BLaER1 treated with 17β-estradiol and CSF1 and Interleukin-3, amounts not matched to agents 10 nM and 100 nM (cell line): Measurements from ENCODE around the gene PRMT9.
A peak's percentile ranks its signal among the peaks of the same experiment; 100 is the strongest.

Source experiments
- H3K27ac ChIP-seq, 11 experiments: shearing (Covaris generic); formaldehyde crosslinking; 2 replicates each; pipeline ENCODE4 v1.8.1; 2022
- H3K27me3 ChIP-seq, 11 experiments: shearing (Covaris generic); formaldehyde crosslinking; 2 replicates each; pipeline ENCODE4 v1.8.1; 2022
- H3K36me3 ChIP-seq, 11 experiments: shearing (Covaris generic); formaldehyde crosslinking; 2 replicates each; pipeline ENCODE4 v1.8.1; 2022
- H3K4me1 ChIP-seq, 10 experiments: shearing (Covaris generic); formaldehyde crosslinking; 2 replicates each; pipeline ENCODE4 v1.8.1; 2022
- H3K4me2 ChIP-seq, 11 experiments: shearing (Covaris generic); formaldehyde crosslinking; 2 replicates each; pipeline ENCODE4 v1.8.1; 2022
- H3K4me3 ChIP-seq, 10 experiments: shearing (Covaris generic); formaldehyde crosslinking; 2 replicates each; pipeline ENCODE4 v1.8.1; 2022
- H3K9ac ChIP-seq, 11 experiments: shearing (Covaris generic); formaldehyde crosslinking; 2 replicates each; pipeline ENCODE4 v1.8.1; 2022
- H3K9me3 ChIP-seq, 11 experiments: shearing (Covaris generic); formaldehyde crosslinking; replicated peaks in 1 of 11; 2 replicates each; pipeline ENCODE4 v1.8.1; 2022
- H4K20me1 ChIP-seq, 11 experiments: shearing (Covaris generic); formaldehyde crosslinking; 2 replicates each; pipeline ENCODE4 v1.8.1; 2022
- Cebpa-rat ChIP-seq, 11 experiments: shearing (Covaris generic); IDR thresholded peaks; 2 replicates each; pipeline ENCODE4 v1.8.1; 2022

The PRMT9 gene

GRCh38 chr4:147689067-147689466 lies 5.1 kb upstream of the PRMT9 start:
- H3K9ac ChIP-seq, result no peak overlapping the region

GRCh38 chr4:147683188-147683591 lies 773 bp downstream of the PRMT9 start:
- H3K27me3 ChIP-seq, result no peaks in the 10 kb centered on the region
- H3K4me1 ChIP-seq, result peaks cover 13 to 20% (median 18%) of the 10 kb centered on the region in 10 experiments
- peak overlapping the region; percentile 69 to 93 (median 85); a peak in 21 of 22 replicates for H3K27ac ChIP-seq
- H3K9me3 ChIP-seq, result no peaks in the 10 kb centered on the region
- peaks cover 0 to 26% (median 3%) of the 10 kb centered on the region in 11 experiments; a peak in 7 of 22 replicates for H4K20me1 ChIP-seq
- H3K4me2 ChIP-seq, result peak overlapping the region; percentile 67 to 94 (median 83)
- no peak for TF ChIP-seq Cebpa-rat (IDR thresholded peaks at IDR 0.05)
- H3K36me3 ChIP-seq, result peaks cover 12 to 24% (median 18%) of the 10 kb centered on the region in 11 experiments
- peak overlapping the region; percentile 83 to 94 (median 88) for H3K9ac ChIP-seq
- peak overlapping the region; percentile 58 to 91 (median 80) for H3K4me3 ChIP-seq

More at GRCh38 chr4:147689067-147689466, 5.1 kb upstream of the PRMT9 start:
- TF ChIP-seq Cebpa-rat (IDR thresholded peaks at IDR 0.05), result no peak
- Histone ChIP-seq H3K9me3 (no peaks in the 10 kb centered on the region), H3K36me3 (no peaks in the 10 kb centered on the region), H3K4me2 (no peak overlapping the region), H3K4me3 (no peak overlapping the region), H4K20me1 (no peaks in the 10 kb centered on the region), H3K27me3 (no peaks in the 10 kb centered on the region), H3K4me1 (peaks cover 5 to 10% (median 7%) of the 10 kb centered on the region in 10 experiments; a peak in 19 of 20 replicates), H3K27ac (no peak overlapping the region)

GRCh38 chr4:147682755-147683154 lies 1.2 kb downstream of the PRMT9 start:
- no peaks in the 10 kb centered on the region for H3K27me3 ChIP-seq
- H3K9ac ChIP-seq, result peak overlapping the region; percentile 83 to 94 (median 88); a peak in 20 of 22 replicates
- H3K4me1 ChIP-seq, result peaks cover 13 to 20% (median 18%) of the 10 kb centered on the region in 10 experiments
- H3K9me3 ChIP-seq, result no peaks in the 10 kb centered on the region
- peaks cover 0 to 26% (median 3%) of the 10 kb centered on the region in 11 experiments; a peak in 7 of 22 replicates for H4K20me1 ChIP-seq
- H3K27ac ChIP-seq, result peak overlapping the region in 3 of 11 experiments; percentile 79 to 91 (median 89); a peak in 5 of 22 replicates
- peaks cover 16 to 28% (median 21%) of the 10 kb centered on the region in 11 experiments for H3K36me3 ChIP-seq
- peak overlapping the region; percentile 58 to 91 (median 80) for H3K4me3 ChIP-seq
- no peak for TF ChIP-seq Cebpa-rat (IDR thresholded peaks at IDR 0.05)
- H3K4me2 ChIP-seq, result peak overlapping the region; percentile 67 to 94 (median 83)

- Histone ChIP-seq H4K20me1 (peaks cover 0 to 26% (median 3%) of the 10 kb centered on the region in 11 experiments; a peak in 8 of 22 replicates), H3K27me3 (no peaks in the 10 kb centered on the region), H3K4me3 (no peak overlapping the region), H3K9ac (no peak overlapping the region), H3K9me3 (no peaks in the 10 kb centered on the region), H3K4me1 (peaks cover 6 to 14% (median 10%) of the 10 kb centered on the region in 10 experiments; a peak in 15 of 20 replicates), H3K27ac (no peak overlapping the region), H3K36me3 (peaks cover 20 to 44% (median 28%) of the 10 kb centered on the region in 11 experiments), H3K4me2 (no peak overlapping the region)
- TF ChIP-seq Cebpa-rat (IDR thresholded peaks at IDR 0.05), result no peak
Observed at GRCh38 chr4:147678796-147679549, 5.0 kb downstream of the PRMT9 start.

GRCh38 chr4:147678106-147678505 lies 5.9 kb downstream of the PRMT9 start:
- H3K4me1 ChIP-seq, result peaks cover 6 to 13% (median 10%) of the 10 kb centered on the region in 10 experiments; a peak in 15 of 20 replicates
- H3K4me2 ChIP-seq, result no peak overlapping the region
- H3K9me3 ChIP-seq, result no peaks in the 10 kb centered on the region
- no peak for TF ChIP-seq Cebpa-rat (IDR thresholded peaks at IDR 0.05)
- H3K4me3 ChIP-seq, result no peak overlapping the region
- no peak overlapping the region for H3K27ac ChIP-seq
- H3K36me3 ChIP-seq, result peaks cover 21 to 51% (median 34%) of the 10 kb centered on the region in 11 experiments
- no peak overlapping the region for H3K9ac ChIP-seq
- H3K27me3 ChIP-seq, result no peaks in the 10 kb centered on the region
- peaks cover 0 to 27% (median 3%) of the 10 kb centered on the region in 11 experiments; a peak in 8 of 22 replicates for H4K20me1 ChIP-seq

GRCh38 chr4:147674496-147674895 lies 9.5 kb downstream of the PRMT9 start:
- H3K9me3 ChIP-seq, result no peaks in the 10 kb centered on the region
- H3K36me3 ChIP-seq, result peaks cover 27 to 74% (median 51%) of the 10 kb centered on the region in 11 experiments
- H3K4me2 ChIP-seq, result no peak overlapping the region
- peaks cover 0 to 15% (median 0%) of the 10 kb centered on the region in 11 experiments; a peak in 7 of 22 replicates for H4K20me1 ChIP-seq
- no peaks in the 10 kb centered on the region for H3K4me1 ChIP-seq
- H3K27ac ChIP-seq, result no peak overlapping the region
- H3K4me3 ChIP-seq, result no peak overlapping the region
- no peak overlapping the region for H3K9ac ChIP-seq
- no peak for TF ChIP-seq Cebpa-rat (IDR thresholded peaks at IDR 0.05)
- no peaks in the 10 kb centered on the region for H3K27me3 ChIP-seq

- Histone ChIP-seq H3K9ac (no peak overlapping the region), H3K27ac (no peak overlapping the region), H3K4me3 (no peak overlapping the region), H4K20me1 (peaks cover 0 to 14% (median 0%) of the 10 kb centered on the region in 11 experiments; a peak in 6 of 22 replicates), H3K27me3 (no peaks in the 10 kb centered on the region), H3K4me2 (no peak overlapping the region), H3K36me3 (peaks cover 27 to 74% (median 51%) of the 10 kb centered on the region in 11 experiments), H3K4me1 (no peaks in the 10 kb centered on the region), H3K9me3 (no peaks in the 10 kb centered on the region)
- TF ChIP-seq Cebpa-rat (IDR thresholded peaks at IDR 0.05), result no peak
Observed at GRCh38 chr4:147674073-147674472, 9.9 kb downstream of the PRMT9 start.

- no peak for TF ChIP-seq Cebpa-rat (IDR thresholded peaks at IDR 0.05)
- Histone ChIP-seq H3K4me3 (no peak overlapping the region), H3K4me1 (no peaks in the 10 kb centered on the region), H4K20me1 (no peaks in the 10 kb centered on the region), H3K9ac (no peak overlapping the region), H3K4me2 (no peak overlapping the region), H3K9me3 (no peaks in the 10 kb centered on the region), H3K27ac (no peak overlapping the region), H3K27me3 (no peaks in the 10 kb centered on the region), H3K36me3 (peaks cover 70 to 98% (median 87%) of the 10 kb centered on the region in 11 experiments)
Observed at GRCh38 chr4:147658501-147658900, 25.5 kb downstream of the PRMT9 start.

- no peak overlapping the region for H3K27ac ChIP-seq
- H4K20me1 ChIP-seq, result 0 out of 22 replicates have a peak, but pooled peaks cover 0 to 3% (median 0%) of the 10 kb centered on the region in 11 experiments
- no peak overlapping the region for H3K9ac ChIP-seq
- H3K9me3 ChIP-seq, result no peaks in the 10 kb centered on the region
- no peaks in the 10 kb centered on the region for H3K4me1 ChIP-seq
- no peaks in the 10 kb centered on the region for H3K27me3 ChIP-seq
- H3K4me3 ChIP-seq, result no peak overlapping the region
- peaks cover 70 to 90% (median 83%) of the 10 kb centered on the region in 11 experiments for H3K36me3 ChIP-seq
- H3K4me2 ChIP-seq, result no peak overlapping the region
- no peak for TF ChIP-seq Cebpa-rat (IDR thresholded peaks at IDR 0.05)
Observed at GRCh38 chr4:147655639-147656038, 28.3 kb downstream of the PRMT9 start.
